Lower lobe of right lung (tissue), 2 donors: ENCODE measurements around the gene DLG3. TPM values are rescaled to one million over a fixed set of nuclear protein-coding genes. Genes with fewer than 3 reads are reported as not detected.

Experiments
- ATAC-seq, 2 donors: fragments of 200-7000 bp; cut with Tn5 transposase; one replicate each; pipeline ENCODE4 v1.9.1; 2020 to 2022; ENCODE audit warnings: mild to moderate bottlenecking in 2 of 2, moderate library complexity in 2 of 2
- DNase-seq: peaks from one replicate; pipeline ENCODE4 v3.0.0-alpha.2; 2020
- H3K27ac ChIP-seq: fragments of 200-600 bp; one replicate; pipeline ENCODE4 v1.8.0; 2022
- H3K27me3 ChIP-seq: fragments of 200-600 bp; one replicate; pipeline ENCODE4 v1.8.0; 2022; ENCODE audit warnings: low read depth
- H3K36me3 ChIP-seq: fragments of 200-600 bp; one replicate; pipeline ENCODE4 v1.8.0; 2022; ENCODE audit warnings: mild to moderate bottlenecking
- H3K4me1 ChIP-seq: fragments of 200-600 bp; one replicate; pipeline ENCODE4 v1.8.0; 2022
- H3K4me3 ChIP-seq: fragments of 200-600 bp; one replicate; pipeline ENCODE4 v1.8.0; 2022; ENCODE audit warnings: mild to moderate bottlenecking
- H3K9me3 ChIP-seq: fragments of 200-600 bp; one replicate; pipeline ENCODE4 v1.8.0; 2022
- CTCF ChIP-seq: fragments of 200-600 bp; IDR thresholded peaks from one replicate; pipeline ENCODE4 v1.8.0; 2022; ENCODE audit warnings: antibody characterized with exemption, mild to moderate bottlenecking
- intact Hi-C: fragments of 100-400 bp; cut with DNase I; formaldehyde crosslinking; loops from one replicate; pipeline ENCODE4 v1.11.0; 2022
- total RNA-seq: library from RNA; stranded (reverse); fragmentation: NEBNext Ultra II Directional; extraction: Animal tissue kit (Norgen Biotek cat#: 25700); gene quantifications from one replicate; pipeline ENCODE4 v1.2.1, GENCODE V29; 2021
- donor health status: DM: no; HTN: yes; CAD: no; lungs with severe emphysema.

The DLG3 gene
- total RNA-seq, 1 donor from 2014 or later = 24.1 TPM

GRCh38 chrX:70525733-70526132, 81.1 kb downstream of the DLG3 start:
- peak; percentile 93 to 99 for ATAC-seq

GRCh38 chrX:70527053-70527452, 82.4 kb downstream of the DLG3 start:
- no peak overlapping the region for H3K27ac ChIP-seq
- H3K4me1 ChIP-seq = no peaks in the 10 kb centered on the region
- ATAC-seq (no peak), DNase-seq (no peak)
- H3K36me3 ChIP-seq = no peaks in the 10 kb centered on the region
- H3K4me3 ChIP-seq = no peak overlapping the region
- H3K27me3 ChIP-seq = no peaks in the 10 kb centered on the region
- intact Hi-C loops = no loop called here
- no peaks in the 10 kb centered on the region for H3K9me3 ChIP-seq
- TF ChIP-seq CTCF = no peak

More at GRCh38 chrX:70525733-70526132, 81.1 kb downstream of the DLG3 start:
- no peaks in the 10 kb centered on the region for H3K4me1 ChIP-seq
- peak; percentile 77 for DNase-seq
- no peak overlapping the region for H3K4me3 ChIP-seq
- H3K9me3 ChIP-seq = no peaks in the 10 kb centered on the region
- H3K36me3 ChIP-seq = no peaks in the 10 kb centered on the region
- H3K27me3 ChIP-seq = no peaks in the 10 kb centered on the region
- intact Hi-C loops = no loop called here
- no peak overlapping the region for H3K27ac ChIP-seq
- TF ChIP-seq CTCF = no peak

- Histone ChIP-seq H3K27ac (no peak overlapping the region), H3K36me3 (no peaks in the 10 kb centered on the region), H3K4me1 (no peaks in the 10 kb centered on the region), H3K4me3 (no peak overlapping the region), H3K27me3 (no peaks in the 10 kb centered on the region), H3K9me3 (no peaks in the 10 kb centered on the region)
- ATAC-seq (no peak), DNase-seq (no peak)
- intact Hi-C loops = no loop called here
- TF ChIP-seq CTCF = no peak
Measured at GRCh38 chrX:70527610-70528345, 83.1 kb downstream of the DLG3 start.

- H3K4me1 ChIP-seq = no peaks in the 10 kb centered on the region
- TF ChIP-seq CTCF = no peak
- H3K27me3 ChIP-seq = no peaks in the 10 kb centered on the region
- H3K36me3 ChIP-seq = no peaks in the 10 kb centered on the region
- no peak overlapping the region for H3K27ac ChIP-seq
- intact Hi-C loops = no loop called here
- ATAC-seq (no peak), DNase-seq (no peak)
- no peak overlapping the region for H3K4me3 ChIP-seq
- no peaks in the 10 kb centered on the region for H3K9me3 ChIP-seq
Measured at GRCh38 chrX:70535198-70535597, 90.6 kb downstream of the DLG3 start.

GRCh38 chrX:70549429-70549828, 104.8 kb downstream of the DLG3 start:
- TF ChIP-seq CTCF = no peak
- no peak overlapping the region for H3K4me3 ChIP-seq
- no peaks in the 10 kb centered on the region for H3K27me3 ChIP-seq
- DNase-seq = no peak
- intact Hi-C loops = no loop called here
- no peaks in the 10 kb centered on the region for H3K4me1 ChIP-seq
- H3K27ac ChIP-seq = no peak overlapping the region
- no peaks in the 10 kb centered on the region for H3K36me3 ChIP-seq
- ATAC-seq = peak in 1 of 2 donors; percentile 29
- no peaks in the 10 kb centered on the region for H3K9me3 ChIP-seq
